HuH-7 (cell line): ENCODE data around the gene FAM3A.

Experiments used
- DNase-seq: peaks from one replicate; pipeline ENCODE4 v3.0.0; 2011; ENCODE audit warnings: low spot score

Gene FAM3A

DNA sequence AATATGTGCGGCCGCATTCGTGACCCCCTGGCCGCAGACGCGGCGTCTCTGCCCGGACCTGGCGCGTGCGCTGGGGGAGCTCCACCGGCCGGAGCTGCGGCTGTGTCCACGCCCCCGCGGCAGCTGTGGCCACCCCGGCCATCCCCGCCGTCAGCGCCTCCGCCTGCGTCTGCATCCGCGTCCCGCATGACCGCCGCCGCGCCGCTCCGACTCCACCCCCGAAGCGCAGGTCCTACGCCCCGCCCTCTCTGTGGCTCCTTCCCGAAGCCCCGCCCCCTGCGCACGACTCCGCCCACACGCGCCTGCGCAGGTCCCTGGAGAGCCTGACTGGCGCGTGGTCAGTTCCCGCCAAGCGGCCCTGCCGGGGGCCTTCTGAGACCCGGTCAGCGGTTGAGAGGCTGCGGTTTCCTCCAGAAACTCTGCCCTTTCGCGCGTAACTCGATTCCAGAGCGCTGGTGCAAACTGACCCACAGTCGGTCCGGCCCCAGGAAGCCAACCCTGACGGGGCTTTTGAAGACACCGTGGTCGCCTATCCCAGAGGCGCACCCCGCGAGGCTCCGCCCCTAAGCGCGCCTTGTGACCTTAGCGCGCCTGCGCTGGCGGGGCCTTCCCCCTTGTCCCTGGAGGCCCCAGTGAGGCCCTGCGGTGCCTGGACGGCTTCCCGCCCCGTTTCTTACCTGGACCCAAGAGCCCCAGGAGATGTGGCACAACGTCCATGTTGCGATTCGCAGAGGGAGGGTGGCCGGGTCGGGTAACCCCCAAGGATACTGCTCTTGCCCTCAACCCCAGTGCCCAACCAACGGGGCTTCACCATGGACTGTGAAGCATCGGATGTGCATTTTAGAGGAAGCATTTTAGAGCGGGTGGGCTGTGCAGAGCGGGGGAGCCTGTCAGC lies 37.1 kb downstream of the FAM3A start, which contains the start of gene LAGE3:
Gene LAGE3 (minus strand): TSS at position 554 of the 895 bp plus-strand sequence. CDS start 366 bp downstream, at position 188.
- peak; percentile 85 for DNase-seq

DNA sequence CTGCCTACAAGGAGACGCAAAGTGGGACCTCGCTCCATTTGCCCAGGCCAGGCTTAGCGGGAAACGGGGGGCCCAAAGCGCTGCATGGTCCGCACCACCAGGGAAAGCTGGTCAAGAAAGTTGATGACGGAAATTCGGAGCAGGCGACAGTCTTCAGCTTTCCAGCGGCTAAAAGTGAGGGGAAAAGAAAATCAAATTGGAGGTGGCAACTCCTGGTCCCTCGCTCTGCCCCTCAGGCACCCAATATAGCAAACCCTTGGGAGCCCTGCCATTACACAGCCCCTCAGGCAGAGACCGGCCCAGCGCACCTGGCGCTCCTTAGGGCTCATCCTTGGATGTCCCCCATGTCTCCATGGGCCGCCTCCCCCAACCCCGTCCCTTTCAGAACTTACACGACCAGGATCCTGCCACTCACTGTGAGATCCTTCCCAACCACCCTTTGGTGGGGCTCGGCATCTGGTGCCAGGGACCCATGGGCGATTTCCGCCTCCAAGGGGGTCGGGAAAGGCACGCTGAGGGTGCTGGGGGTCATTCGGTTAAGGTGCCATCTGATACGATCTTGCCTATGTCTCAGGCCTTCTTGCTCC lies 38.0 kb downstream of the FAM3A start:
- DNase-seq: no peak

- DNase-seq: no peak
Observed at GRCh38 chrX:154476821-154477220, 39.2 kb downstream of the FAM3A start.

DNA sequence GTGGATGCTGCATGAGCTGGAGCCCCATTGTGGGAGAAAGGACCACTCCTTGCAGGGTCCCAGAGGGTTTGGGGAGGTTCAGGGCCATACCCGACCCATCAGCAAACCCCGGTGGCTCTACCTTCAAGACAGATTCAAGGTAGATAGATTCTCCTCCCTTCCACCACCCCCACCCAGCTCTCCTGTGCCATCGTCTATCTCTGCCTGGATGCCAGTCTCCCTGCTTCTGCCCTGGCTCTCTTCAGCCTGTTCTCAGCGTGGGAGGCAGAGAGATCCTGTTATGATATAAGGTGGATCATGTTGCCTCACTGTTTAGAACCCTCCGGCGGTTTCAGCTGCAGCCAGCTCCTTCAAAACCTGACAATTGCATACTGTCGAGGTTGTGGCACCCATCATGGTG lies 42.3 kb downstream of the FAM3A start:
- no peak for DNase-seq

DNA sequence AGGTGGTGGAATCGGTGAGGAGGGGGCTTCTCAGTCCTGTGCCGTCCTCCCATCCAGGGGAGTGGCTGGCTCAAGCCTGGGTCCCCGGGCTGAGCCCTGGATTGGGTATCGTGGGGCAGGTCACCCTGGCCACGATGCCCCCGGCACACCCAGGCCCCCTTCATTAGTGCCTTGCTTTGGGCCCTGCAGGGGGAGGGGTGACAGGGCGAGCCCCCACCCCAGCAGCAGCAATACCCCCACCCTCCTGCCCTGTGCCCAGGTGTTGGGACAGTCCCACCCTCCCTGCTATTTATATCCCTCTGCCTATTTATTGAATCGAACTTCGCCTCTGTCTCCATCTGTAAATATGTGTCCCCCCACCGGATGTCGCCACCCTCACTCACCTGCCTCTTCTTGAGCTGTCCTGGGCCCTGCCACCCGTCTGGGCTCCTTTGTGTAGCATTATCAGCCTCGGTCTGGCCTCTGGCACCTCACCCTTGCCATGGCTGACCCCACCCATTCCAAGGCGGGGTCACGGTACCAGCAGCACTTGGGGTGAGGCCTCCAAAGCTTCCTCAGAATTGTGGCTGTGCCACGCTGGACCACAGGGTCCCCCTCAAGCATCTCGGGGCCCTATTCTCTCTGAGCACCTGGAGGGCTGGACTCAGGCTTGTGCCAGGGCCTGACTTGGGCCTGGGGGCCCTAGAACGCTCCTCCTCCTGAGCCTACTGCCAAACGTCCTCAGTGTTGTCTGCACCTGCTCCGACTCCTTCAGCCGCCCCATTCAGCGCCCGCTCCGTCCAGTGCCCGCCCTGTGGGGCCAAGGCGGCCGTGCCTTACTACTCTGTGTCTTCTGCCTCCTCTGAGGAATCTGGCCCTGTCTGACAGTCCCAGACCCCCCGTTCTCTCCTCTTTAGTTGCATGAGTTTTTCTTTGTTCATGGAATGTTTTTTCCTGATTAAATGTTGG lies 43.1 kb downstream of the FAM3A start:
- DNase-seq: no peak

GRCh38 chrX:154471839-154472684 lies 44.0 kb downstream of the FAM3A start:
- peak; percentile 57 for DNase-seq

DNA sequence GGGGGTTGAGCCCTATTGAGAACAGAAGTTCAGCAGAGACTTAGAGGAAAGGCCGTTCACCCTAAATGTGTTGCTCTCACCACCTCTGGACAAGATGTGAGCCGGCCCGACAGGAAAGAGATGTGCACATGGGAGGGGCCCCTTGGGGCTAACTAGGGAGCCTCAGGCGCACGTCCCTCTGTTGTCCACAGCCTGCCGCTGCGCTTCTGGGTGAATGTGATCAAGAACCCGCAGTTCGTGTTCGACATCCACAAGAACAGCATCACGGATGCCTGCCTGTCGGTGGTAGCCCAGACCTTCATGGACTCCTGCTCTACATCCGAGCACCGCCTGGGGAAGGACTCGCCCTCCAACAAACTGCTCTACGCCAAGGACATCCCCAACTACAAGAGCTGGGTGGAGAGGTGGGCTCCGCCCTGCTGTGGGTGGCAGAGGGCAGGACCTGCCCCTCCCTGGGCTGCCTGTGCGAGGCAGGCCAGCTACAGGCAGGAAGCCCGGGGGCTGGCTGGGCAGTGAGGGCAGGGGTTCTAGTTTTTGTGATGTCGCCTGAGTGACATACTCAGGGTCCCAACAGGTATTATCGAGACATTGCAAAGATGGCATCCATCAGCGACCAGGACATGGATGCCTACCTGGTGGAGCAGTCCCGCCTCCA lies 45.0 kb downstream of the FAM3A start:
- no peak for DNase-seq

DNA sequence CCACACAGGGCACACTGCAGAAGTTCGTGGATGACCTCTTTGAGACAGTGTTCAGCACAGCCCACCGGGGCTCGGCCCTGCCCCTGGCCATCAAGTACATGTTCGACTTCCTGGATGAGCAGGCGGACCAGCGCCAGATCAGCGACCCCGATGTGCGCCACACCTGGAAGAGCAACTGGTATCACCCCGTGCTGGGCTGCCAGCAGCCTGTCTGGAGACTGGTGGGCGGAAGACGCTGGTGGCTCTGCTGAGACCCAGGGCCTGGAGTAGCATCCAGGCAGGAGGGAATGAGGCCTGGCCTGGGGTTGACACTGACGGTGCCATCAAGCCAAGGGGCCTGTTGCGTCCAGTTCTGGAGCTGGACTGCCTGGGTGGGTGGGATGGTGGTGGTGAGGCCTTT lies 45.6 kb downstream of the FAM3A start:
- DNase-seq: no peak

DNA sequence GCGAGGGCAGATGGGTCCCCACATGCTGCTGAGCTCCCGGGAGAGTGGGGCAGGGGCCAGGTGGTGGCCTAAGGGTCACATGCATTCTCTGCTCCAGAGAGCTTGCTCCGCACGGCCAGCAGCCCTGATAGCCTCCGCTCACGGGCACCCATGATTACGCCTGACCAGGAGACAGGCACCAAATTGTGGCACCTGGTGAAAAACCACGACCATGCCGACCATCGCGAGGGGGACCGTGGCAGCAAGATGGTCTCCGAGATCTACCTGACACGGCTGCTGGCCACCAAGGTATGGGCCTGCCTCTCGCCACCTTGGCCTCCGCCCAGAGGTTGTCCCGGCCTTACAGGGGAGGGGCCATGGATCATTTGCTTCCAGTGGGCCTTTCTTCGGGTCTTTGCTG lies 46.2 kb downstream of the FAM3A start:
- no peak for DNase-seq

DNA sequence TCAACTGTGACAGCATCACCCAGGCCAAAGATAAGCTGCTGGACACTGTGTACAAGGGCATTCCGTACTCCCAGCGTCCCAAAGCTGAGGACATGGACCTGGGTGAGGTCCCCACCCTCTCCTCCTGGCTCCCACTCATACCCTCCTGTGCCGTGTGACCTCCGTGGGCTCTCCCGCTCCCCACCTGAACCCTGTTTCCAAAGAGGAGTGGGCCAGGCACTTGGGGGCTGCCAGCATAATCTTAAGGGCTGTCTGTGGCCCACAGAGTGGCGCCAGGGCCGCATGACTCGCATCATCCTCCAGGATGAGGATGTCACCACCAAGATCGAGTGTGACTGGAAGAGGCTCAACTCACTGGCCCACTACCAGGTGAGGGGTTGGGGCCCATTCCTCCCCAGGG lies 46.9 kb downstream of the FAM3A start:
- no peak for DNase-seq

DNA sequence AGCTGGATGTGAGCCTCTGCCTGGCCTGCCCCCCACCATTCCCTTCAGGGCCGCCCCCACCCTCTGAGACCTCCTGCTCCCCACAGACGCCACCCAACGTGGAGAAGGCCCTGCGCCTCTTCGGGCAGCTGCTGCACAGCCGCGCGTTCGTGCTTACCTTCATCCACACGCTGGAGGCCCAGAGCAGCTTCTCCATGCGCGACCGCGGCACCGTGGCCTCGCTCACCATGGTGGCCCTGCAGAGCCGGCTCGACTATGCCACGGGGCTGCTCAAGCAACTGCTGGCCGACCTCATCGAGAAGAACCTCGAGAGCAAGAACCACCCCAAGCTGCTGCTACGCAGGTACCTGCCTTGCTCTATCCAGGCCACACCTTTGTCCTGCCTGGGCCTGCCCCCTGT lies 47.8 kb downstream of the FAM3A start:
- DNase-seq: no peak

DNA sequence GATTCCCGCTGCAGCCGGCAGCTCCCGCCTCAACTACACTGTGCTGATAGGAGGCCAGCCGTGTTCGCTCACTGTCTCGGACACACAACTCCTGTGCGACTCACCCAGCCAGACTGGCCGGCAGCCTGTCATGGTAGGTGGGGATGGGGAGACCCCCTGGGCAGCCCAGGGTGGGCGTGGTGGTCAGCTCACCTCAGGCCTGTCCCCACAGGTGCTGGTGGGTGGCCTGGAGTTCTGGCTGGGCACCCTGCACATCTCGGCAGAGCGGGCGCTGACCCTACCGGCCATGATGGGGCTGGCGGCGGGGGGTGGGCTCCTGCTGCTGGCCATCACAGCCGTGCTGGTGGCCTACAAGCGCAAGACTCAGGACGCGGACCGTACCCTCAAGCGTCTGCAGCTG lies 48.5 kb downstream of the FAM3A start:
- DNase-seq: no peak

- DNase-seq: no peak
Observed at GRCh38 chrX:154466907-154467306, 49.1 kb downstream of the FAM3A start.

GRCh38 chrX:154466036-154466435 lies 50.0 kb downstream of the FAM3A start:
- no peak for DNase-seq

GRCh38 chrX:154465601-154466000 lies 50.4 kb downstream of the FAM3A start:
- no peak for DNase-seq

- DNase-seq: no peak
Observed at GRCh38 chrX:154464806-154465365, 51.1 kb downstream of the FAM3A start.

- no peak for DNase-seq
Observed at GRCh38 chrX:154463611-154464220, 52.3 kb downstream of the FAM3A start.

- DNase-seq: no peak
Observed at GRCh38 chrX:154462396-154462795, 53.6 kb downstream of the FAM3A start.

DNA sequence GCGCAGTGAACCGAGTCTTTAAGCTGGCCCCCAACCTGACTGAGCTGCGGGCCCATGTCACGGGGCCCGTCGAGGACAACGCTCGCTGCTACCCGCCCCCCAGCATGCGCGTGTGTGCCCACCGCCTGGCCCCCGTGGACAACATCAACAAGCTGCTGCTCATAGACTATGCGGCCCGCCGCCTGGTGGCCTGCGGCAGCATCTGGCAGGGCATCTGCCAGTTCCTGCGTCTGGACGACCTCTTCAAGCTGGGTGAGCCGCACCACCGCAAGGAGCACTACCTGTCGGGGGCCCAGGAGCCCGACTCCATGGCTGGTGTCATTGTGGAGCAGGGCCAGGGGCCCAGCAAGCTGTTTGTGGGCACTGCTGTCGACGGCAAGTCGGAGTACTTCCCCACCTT lies 55.7 kb downstream of the FAM3A start:
- DNase-seq: no peak

DNA sequence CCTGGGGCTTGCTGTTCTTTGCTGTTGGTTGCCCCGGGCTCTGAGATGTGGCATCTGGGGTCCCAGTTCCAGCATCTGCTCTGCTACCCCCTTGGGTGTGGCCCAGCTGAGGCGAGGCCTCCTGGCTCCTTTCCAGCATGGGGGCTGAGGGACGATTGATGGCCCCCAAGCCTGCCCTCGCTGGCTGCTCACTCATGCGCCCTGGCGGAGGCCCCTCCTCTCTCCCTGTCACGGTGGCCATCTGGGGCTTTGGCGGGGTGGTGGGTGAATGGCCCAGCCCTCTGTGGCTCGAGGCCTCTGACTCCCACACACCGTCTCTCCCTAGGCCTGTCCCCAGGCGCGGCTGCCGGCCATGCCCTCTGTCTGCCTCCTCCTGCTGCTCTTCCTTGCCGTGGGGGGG lies 56.2 kb downstream of the FAM3A start:
- DNase-seq: no peak
